Measurements from ENCODE around the gene MYL10. TPM values are rescaled to one million over a fixed set of nuclear protein-coding genes. Genes with fewer than 3 reads are reported as not detected.

The MYL10 gene
- total RNA-seq, 2 donors from 2014 or later, result not detected

DNA sequence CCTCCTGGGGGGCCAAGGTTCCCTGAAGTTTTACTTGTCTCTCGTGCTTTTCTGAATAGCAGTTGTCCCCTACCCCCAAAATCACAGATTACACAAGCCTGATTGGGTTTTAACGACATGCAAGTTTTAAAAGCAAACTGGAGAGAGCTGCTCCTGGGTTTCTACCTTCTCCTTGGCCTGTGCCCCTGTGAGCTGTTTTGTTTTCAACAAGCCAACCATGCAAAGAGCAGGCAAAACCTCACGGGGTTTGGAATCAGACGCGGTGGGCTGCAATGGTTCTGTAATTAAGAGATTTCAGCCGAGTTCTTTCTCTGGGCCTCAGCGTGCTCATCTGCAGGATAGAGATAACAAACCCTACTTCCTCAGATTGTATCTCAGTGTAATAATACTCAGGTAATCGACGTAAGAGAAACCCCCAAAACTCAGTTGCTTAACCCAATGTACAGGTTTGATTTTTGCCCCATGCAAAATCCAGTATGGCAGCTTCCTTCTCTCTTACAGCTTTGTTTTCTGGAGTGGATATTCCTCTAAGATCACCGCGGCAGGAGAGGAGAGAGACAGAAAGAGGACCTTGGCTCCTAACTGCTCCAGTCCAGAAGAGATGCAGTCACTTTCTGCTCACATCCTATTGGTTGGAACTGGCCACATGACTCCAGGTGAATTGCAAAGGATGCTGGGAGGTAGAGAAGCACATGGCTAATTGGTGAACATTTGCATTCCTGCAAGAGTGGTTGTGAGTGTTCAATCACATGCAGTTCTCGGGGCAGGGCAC, 42.0 kb downstream of the MYL10 start:
- no peaks in the 10 kb centered on the region for H3K4me1 ChIP-seq
- TF ChIP-seq, protein P1, sequence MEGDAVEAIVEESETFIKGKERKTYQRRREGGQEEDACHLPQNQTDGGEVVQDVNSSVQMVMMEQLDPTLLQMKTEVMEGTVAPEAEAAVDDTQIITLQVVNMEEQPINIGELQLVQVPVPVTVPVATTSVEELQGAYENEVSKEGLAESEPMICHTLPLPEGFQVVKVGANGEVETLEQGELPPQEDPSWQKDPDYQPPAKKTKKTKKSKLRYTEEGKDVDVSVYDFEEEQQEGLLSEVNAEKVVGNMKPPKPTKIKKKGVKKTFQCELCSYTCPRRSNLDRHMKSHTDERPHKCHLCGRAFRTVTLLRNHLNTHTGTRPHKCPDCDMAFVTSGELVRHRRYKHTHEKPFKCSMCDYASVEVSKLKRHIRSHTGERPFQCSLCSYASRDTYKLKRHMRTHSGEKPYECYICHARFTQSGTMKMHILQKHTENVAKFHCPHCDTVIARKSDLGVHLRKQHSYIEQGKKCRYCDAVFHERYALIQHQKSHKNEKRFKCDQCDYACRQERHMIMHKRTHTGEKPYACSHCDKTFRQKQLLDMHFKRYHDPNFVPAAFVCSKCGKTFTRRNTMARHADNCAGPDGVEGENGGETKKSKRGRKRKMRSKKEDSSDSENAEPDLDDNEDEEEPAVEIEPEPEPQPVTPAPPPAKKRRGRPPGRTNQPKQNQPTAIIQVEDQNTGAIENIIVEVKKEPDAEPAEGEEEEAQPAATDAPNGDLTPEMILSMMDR (IDR thresholded peaks at IDR 0.05), result no peak
- peaks cover 0 to 5% of the 10 kb centered on the region in 2 donors for H3K9me3 ChIP-seq
- no peaks in the 10 kb centered on the region for H3K27me3 ChIP-seq
- H3K36me3 ChIP-seq, result no peaks in the 10 kb centered on the region
- H3K4me3 ChIP-seq, result no peak overlapping the region
- H3K27ac ChIP-seq, result no peak overlapping the region
- no peak for DNase-seq (ENCODE audit: low spot score)

DNA sequence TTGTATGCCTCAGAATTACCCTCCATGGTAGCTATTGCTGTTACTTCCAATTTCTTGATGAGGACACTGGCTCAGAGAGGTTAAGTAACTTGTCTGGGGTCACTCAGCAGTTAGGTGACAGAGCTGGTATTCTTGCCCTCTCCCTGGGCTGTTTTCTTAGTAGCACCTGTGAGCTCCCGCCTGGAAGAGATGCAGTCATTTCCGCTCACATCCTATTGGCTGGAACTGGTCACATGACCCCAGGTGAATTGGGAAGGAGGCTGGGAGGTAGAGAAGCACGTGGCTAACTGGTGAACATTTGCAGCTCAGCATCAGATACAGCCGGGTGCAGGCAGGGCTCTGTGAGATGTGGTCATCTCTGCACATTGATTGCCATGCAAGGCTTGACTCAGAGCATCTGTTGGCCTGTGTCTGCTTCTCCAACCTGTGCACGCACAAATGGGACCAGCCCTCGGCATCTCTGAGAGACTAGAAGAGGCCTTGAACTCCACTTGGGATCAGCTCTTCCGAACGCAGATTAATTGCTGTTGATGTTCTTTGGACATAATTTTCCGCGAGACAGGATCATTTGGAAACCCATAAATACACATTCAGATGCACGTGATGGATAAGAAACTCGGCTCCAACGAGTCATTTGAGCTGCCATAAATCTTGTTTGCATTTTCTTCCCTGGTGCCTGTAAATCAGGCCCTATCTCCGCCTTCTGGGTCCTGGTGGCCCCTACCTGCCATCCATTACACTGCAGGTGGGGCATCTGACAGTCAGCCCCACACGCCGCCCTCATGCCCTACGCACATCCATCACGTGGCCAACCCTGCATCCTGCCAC, 42.8 kb downstream of the MYL10 start:
- Histone ChIP-seq H3K4me1 (no peaks in the 10 kb centered on the region), H3K27ac (no peak overlapping the region), H3K36me3 (no peaks in the 10 kb centered on the region), H3K4me3 (no peak overlapping the region), H3K9me3 (peaks cover 0 to 5% of the 10 kb centered on the region in 2 donors), H3K27me3 (no peaks in the 10 kb centered on the region)
- DNase-seq (ENCODE audit: low spot score), result no peak
- TF ChIP-seq, protein P1 (IDR thresholded peaks at IDR 0.05), result no peak

DNA sequence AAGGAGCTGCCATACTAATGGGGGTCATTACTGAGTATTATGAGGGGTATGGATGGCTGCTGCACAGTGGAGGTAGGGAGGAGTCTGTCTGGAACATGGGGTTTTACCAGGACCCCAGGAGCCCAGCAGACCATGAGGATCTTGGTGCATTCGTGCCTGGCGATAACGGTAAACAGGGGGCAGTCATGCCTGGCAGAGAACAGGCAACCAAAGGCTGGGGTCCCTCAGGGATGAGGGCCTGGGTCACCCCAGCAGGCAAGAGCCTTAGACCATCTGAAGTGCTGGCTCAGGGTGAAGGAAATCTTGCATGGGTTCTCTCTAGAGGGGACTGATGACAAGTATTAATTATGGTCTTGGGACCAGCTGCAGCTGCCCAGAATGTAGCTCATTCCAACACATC, 46.1 kb downstream of the MYL10 start:
- Histone ChIP-seq H3K4me3 (no peak overlapping the region), H3K27me3 (no peaks in the 10 kb centered on the region), H3K36me3 (no peaks in the 10 kb centered on the region), H3K27ac (no peak overlapping the region), H3K9me3 (peaks cover 0 to 5% of the 10 kb centered on the region in 2 donors), H3K4me1 (no peaks in the 10 kb centered on the region)
- TF ChIP-seq, protein P1 (IDR thresholded peaks at IDR 0.05), result no peak
- no peak for DNase-seq (ENCODE audit: low spot score)

DNA sequence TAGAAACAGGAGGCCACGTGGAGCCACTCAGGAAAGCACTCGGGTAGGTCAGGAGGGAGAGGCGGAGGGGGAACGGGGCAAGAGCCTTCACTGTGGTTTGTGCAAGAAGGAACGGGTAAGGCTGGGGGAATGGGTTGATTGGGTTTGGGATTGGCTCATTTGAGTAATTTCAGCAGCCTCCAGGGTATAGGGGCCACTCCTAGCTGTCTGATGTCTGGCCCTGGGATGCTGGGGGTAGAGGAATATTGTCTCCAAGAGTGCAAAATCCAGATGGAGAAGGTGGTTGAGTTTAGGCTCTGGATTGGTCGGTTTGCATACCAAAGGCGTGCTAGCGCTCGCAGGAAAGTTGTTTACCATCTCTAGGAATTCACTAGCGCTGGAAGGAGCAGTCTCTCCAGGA, 47.2 kb downstream of the MYL10 start:
- Histone ChIP-seq H3K27ac (no peak overlapping the region), H3K9me3 (peaks cover 0 to 10% of the 10 kb centered on the region in 2 donors), H3K4me3 (no peak overlapping the region), H3K36me3 (no peaks in the 10 kb centered on the region), H3K4me1 (no peaks in the 10 kb centered on the region), H3K27me3 (no peaks in the 10 kb centered on the region)
- TF ChIP-seq, protein P1 (IDR thresholded peaks at IDR 0.05), result no peak
- DNase-seq (ENCODE audit: low spot score), result no peak

DNA sequence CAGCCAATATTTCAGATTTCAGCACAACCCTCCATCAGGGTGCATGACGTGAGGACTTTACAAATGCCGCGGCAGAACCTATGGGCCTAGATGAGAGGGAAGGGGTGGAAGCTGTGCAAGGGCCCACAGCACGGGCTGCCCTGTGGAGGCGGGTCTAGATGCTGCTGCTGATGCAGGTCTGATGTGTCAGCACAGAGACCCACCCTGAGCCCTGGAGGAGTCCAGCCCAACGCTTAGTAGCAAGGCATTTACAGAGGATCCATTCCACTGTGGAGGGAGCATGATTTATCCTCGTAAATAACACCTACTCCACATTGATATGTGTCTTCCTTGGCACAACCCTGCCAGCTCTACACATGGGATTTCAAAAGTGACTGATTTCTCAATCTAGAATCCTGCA, 48.5 kb downstream of the MYL10 start:
- Histone ChIP-seq H3K27ac (no peak overlapping the region), H3K36me3 (no peaks in the 10 kb centered on the region), H3K9me3 (peaks cover 0 to 13% of the 10 kb centered on the region in 2 donors), H3K27me3 (no peaks in the 10 kb centered on the region), H3K4me3 (no peak overlapping the region), H3K4me1 (no peaks in the 10 kb centered on the region)
- TF ChIP-seq, protein P1 (IDR thresholded peaks at IDR 0.05), result no peak
- DNase-seq (ENCODE audit: low spot score), result no peak
